GM19099 (cell line): ENCODE data around the gene SLC35A5.

ENCODE experiments used
- POLR2A ChIP-seq: IDR thresholded peaks from 3 replicates; pipeline ENCODE4 v1.6.1; 2011; ENCODE audit warnings: low read depth; ENCODE audit not compliant: insufficient read length; ENCODE audit errors: extremely low read depth

SLC35A5 gene

GRCh38 chr3:112605285-112605684 lies 43.4 kb downstream of the SLC35A5 start:
- TF ChIP-seq POLR2A, result no peak

DNA sequence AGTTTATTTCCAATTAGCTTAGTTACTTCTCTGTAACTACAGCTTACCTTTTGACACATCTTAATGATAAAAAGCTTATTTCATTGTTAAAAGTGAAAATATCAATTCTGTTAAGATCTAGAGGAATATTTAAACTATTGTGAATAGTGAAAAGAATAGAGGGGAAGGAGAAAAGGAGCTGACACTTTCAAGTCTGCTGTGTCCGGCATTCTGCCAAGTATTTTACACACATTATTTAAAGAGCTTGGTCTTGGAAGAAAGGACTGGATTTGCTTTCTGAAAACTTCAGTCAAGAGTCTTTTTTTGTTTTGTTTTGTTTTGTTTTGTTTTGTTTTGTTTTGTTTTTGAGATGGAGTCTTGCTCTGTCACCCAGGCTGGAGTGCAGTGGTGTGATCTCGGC lies 44.3 kb downstream of the SLC35A5 start:
- TF ChIP-seq POLR2A, result no peak

GRCh38 chr3:112607863-112608262 lies 46.0 kb downstream of the SLC35A5 start:
- no peak for TF ChIP-seq POLR2A

DNA sequence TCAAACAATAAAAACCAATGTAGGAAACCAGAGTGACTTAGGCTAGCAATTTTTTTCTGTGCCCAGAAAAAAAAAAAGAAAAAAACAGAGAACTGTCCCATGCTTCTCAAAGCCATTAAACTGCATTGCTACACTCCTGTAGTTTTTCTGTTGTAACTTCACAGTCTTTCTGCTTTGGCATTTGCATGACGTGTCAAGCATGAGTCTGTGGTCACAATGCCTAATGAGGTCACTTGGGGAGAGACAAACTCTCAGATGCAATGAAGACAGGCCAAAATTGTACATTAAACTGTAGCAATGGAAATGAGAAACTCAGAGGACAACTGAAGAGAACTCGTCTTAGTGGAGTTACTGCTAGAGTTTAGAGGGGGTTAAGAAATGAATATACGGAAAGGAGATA lies 48.3 kb downstream of the SLC35A5 start:
- TF ChIP-seq POLR2A, result no peak

GRCh38 chr3:112611752-112612515 lies 50.1 kb downstream of the SLC35A5 start:
- TF ChIP-seq POLR2A, result no peak

DNA sequence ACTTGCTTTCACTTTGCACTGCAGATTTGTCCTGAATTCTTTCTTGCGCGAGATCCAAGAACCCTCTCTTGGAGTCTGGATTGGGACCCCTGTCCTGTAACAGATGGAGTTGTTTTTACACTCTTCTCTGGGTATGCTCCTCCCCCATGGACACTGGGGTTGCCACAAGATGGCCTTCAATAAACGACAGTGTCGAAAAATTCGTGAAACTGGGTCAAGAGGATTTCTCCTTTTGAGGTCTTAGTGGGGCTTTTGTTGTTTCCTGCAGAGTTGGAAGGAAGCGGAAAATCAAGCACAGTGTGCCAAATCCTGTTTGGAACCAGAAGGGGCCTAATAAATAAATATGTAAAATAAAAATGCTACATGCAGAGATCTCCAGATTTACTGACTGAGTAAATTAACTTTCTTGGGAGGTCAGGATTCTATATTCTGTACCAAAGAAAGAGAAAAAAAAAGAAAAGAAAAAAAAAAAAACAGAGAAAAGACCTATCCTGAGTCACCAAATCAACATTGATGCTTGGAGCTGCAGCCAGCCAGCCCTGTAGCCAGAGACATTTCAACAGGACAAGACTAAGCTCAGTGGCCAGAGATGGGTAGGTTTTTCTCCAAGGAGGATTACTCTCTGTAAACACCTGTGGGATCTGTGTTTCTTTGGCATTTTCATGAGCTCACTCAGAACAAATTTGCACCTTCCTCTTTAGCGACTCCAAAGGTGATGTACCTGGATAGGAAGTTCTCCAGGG lies 54.3 kb downstream of the SLC35A5 start:
- TF ChIP-seq POLR2A, result no peak

GRCh38 chr3:112617285-112617684 lies 55.4 kb downstream of the SLC35A5 start:
- no peak for TF ChIP-seq POLR2A

- no peak for TF ChIP-seq POLR2A
These were observed 57.5 kb downstream of the SLC35A5 start for GRCh38 chr3:112619295-112619694.

DNA sequence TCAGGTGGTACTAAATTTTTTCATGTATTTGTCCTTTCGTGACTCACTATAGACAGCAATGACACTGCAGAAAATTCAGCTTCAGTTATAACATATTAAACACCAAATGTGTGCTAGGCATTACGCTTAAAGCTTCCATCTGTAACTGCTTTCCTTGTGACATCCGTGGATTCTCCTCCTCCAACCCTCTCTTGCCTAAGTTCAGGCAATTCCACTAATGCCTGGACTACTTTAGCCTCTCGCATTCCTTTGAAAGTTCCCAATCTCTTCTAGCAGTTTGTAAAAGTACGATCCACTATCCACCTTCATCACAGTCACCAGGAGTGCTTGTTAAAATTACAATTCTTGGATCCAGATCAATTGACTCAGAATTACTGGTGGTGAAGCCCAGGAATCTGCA lies 61.4 kb downstream of the SLC35A5 start:
- no peak for TF ChIP-seq POLR2A

DNA sequence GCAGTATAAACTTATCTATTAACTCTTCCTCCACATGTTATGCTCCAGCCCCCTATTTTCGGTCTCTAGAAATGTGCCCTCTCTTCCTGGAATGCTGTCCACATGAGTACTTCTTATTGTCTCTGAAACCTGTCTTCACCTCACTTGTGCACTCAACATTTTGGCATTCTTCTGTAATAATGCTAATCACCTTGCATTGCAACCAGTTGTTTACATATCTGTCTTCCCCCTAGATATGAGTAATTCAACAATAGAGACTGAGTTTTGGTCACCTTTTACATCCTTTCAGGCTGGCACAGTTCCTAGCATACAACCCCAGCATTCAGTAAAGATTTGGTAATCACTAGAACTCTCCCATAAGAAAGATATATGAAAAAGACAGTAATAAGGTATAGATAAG lies 61.9 kb downstream of the SLC35A5 start:
- no peak for TF ChIP-seq POLR2A

GRCh38 chr3:112627419-112627818 lies 65.6 kb downstream of the SLC35A5 start:
- TF ChIP-seq POLR2A, result no peak

- no peak for TF ChIP-seq POLR2A
These were observed 66.1 kb downstream of the SLC35A5 start for GRCh38 chr3:112627919-112628466.

GRCh38 chr3:112629425-112629824 lies 67.6 kb downstream of the SLC35A5 start:
- no peak for TF ChIP-seq POLR2A

GRCh38 chr3:112631257-112631656 lies 69.4 kb downstream of the SLC35A5 start:
- TF ChIP-seq POLR2A, result no peak

GRCh38 chr3:112632596-112632995 lies 70.8 kb downstream of the SLC35A5 start:
- TF ChIP-seq POLR2A, result no peak

DNA sequence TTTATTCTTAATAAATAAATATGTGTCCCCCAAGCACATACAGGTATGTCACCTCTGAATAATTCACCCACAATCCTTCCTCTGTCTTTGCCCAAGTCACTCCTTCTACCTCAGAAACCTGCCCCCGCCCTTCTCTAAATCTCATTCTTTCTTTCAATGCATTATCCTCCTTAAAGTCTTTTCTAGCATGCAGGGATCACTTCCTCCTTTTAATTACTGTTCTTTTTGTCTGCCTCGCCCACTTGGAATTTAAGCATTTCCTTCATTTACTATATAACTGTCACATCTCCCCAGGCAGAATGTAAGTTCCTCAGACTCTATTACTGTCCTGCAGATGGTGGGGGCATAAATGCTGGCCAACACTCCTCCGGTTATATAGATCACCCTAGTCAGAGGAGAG lies 71.3 kb downstream of the SLC35A5 start:
- TF ChIP-seq POLR2A, result no peak
